ENCODE measurements around the gene FGF2.
"Not testable (repeated sequence)": the region's sequence is repeated elsewhere in the genome, so short reads cannot be mapped to it uniquely, and the experiment has no call there.

FGF2 gene

DNA sequence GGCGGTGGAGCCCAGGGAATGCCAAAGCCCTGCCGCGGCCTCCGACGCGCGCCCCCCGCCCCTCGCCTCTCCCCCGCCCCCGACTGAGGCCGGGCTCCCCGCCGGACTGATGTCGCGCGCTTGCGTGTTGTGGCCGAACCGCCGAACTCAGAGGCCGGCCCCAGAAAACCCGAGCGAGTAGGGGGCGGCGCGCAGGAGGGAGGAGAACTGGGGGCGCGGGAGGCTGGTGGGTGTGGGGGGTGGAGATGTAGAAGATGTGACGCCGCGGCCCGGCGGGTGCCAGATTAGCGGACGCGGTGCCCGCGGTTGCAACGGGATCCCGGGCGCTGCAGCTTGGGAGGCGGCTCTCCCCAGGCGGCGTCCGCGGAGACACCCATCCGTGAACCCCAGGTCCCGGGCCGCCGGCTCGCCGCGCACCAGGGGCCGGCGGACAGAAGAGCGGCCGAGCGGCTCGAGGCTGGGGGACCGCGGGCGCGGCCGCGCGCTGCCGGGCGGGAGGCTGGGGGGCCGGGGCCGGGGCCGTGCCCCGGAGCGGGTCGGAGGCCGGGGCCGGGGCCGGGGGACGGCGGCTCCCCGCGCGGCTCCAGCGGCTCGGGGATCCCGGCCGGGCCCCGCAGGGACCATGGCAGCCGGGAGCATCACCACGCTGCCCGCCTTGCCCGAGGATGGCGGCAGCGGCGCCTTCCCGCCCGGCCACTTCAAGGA, at the start of gene FGF2:
Gene FGF2, plus strand, starts transcription at position 279 of the 705 bp plus-strand sequence. Its CDS starts 344 bp downstream, at position 623.
- DNase-seq (ENCODE audit: low spot score) = no peak

GRCh38 chr4:122776916-122777315, 49.7 kb upstream of the FGF2 start:
- no peak for DNase-seq (ENCODE audit: low spot score)

DNA sequence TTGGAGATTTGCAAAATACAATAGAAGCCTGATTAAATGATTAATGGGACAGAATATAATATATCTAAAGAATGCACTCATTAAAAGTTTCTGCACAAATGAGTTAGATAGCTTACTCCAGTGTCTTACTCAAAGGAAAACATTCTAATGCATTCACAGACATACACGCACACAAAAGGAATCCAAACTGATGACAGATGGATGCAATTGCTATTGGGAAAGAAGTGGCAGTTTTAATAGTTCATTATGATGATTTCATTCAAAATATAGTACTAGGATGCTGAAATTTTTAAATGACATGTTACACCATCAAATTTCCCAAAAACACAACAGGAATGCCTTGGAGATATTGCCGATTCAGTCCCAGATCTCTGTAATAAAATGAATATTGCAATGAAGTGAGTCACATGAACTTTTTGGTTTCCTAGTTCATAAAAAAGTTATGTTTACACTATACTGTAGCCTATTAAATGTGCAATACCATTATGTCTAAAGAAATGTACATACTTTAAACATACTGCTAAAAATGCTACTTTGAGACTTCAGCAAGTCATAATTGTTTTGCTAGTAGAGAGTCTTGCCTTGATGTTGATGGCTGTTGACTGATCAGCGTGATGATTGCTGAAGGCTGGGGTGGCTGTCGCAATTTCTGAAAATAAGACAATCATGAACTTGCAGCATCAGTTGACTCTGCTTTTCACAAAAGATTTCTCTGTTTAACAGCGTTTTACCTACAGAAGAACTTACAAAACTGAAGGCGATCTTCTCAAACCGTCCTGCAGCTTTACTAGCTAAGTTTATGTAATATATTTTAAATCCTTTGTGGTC, 48.6 kb upstream of the FGF2 start:
- DNase-seq (ENCODE audit: low spot score) = no peak

DNA sequence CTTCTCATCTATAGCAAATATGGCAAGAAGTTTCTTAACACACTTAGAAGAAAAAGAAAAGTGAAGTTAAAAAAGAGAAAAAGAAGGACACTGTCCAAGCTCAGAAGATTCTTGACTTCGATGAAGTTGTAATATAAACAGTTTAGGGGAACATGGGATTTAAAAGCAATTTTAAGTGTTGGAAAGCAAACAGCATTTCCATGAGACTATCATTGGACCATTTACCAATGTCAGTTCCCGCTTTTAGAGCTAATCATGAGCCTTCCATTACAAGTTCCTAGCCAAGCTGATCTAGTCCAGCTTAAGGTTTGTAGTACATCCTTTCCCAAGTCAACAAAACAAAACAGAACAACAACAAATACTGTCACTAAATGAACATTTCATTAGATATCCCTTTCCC, 45.1 kb upstream of the FGF2 start:
- no peak for DNase-seq (ENCODE audit: low spot score)

DNA sequence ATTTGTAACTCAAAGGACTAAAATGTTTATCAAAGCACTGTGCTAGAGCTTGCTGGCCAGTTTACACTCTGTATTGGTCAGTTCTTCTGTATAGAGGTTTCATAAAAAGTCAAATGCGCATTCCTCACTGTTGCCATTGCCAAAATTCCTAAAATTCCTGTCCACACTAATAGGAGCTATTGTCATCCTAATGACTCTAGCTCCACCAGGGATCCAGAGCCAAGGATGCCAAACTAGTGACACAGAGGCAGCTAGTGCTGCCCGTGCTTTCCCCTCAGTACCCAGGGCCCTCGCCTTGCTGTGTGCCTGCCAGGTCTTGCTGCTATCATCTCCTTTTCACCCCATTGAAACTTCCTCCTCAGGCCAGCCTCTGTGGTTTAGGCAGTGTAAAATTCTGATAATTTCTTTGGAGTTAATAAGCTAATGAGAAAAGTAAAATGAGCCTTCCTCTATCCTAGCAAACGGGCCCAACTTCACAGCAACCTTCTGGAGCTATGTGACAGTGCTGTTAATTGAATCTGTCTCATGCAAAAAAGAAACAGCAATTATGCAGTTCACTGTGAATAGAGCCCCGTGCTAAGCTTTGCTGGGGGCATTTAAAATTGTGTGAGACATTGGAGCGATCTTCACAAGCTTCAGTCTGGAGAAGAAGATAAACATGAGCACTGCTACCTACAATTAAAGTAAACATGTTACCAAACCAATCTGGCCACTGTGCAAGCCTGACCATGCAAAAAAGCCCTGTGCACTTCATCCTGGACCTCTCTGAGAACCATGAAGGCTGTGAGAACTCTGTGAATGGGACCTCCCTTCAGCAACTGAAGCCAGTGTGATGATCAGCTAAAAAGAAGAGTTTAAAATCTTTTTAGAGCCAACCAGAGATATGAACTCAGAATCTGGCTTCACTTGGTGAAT, 43.1 kb upstream of the FGF2 start:
- DNase-seq (ENCODE audit: low spot score) = no peak

DNA sequence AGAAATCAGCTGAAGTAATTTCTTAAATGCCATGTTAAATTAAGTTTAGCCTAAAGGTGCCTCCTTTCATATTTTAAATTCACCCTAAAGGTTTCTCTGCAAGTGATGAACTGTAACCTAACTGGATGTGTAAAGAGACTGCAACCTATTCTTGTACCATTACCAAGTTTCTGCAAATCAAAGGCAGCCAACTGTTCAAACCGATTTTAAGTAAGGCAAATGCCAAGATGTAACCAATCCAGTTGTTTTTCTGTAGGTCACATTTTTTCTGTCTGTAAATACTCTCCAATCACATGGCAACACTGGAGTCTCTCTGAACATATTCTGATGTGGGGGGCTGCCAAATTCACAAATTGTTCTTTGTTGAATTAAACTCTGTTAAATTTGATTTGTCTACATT, 42.4 kb upstream of the FGF2 start:
- no peak for DNase-seq (ENCODE audit: low spot score)

GRCh38 chr4:122785099-122785498, 41.5 kb upstream of the FGF2 start:
- no peak for DNase-seq (ENCODE audit: low spot score)

GRCh38 chr4:122786296-122786695, 40.3 kb upstream of the FGF2 start:
- not testable (repeated sequence) for DNase-seq (ENCODE audit: low spot score)

DNA sequence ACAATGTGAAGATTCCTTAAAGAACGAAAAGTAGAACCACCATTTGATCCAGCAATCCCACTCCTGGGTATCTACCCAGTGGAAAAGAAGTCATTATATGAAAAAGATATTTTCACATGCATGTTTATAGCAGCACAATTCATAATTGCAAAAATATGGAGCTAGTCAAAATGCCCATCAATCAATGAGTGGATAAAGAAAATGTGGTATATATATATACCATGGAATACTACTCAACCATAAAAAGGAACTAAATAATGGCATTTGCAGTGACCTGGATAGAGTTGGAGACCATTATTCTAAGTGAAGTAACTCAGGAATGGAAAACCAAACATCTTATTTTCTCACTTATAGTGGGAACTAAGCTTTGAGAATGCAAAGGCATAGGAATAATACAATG, 39.7 kb upstream of the FGF2 start:
- DNase-seq (ENCODE audit: low spot score) = not testable (repeated sequence)

GRCh38 chr4:122787940-122788339, 38.7 kb upstream of the FGF2 start:
- DNase-seq (ENCODE audit: low spot score) = no peak

DNA sequence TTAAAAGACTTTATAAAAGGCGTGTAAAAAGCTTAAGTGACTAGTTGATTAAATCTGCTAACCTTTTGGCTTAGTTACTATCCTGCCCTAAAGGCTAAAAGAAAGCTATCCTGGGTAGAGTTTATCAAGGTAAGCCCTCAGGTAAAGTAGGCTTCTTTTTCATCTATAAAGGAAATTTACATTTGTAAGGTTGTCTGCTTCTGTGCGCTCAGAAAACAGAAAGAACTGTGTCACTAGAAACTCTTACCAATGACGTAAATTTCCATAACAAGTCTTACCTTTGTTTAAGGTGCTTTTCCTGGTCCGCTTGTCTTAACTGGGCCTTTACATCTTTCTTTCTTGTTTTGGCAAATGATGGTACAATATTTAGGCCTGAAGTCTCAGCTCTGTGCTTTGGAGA, 37.7 kb upstream of the FGF2 start:
- DNase-seq (ENCODE audit: low spot score) = no peak

DNA sequence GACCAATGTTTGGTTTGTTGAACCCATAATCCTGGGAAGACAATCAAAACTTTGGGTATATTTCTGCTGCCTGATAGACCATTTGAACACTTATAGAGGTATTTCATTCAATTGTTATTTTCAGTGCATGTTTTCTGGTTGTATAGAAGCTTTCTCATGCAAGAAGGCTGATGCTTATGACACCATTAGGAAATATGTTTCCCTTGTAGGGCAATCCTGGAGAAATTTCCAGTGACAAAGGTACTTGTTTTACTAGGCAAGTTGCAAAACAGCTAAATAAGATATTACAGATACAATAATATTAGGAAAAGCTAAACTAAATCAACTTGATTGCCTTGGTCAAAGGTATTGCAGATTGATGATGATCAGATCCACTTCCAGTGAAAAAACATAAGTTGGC, 32.8 kb upstream of the FGF2 start:
- no peak for DNase-seq (ENCODE audit: low spot score)

GRCh38 chr4:122796801-122797404, 29.7 kb upstream of the FGF2 start:
- no peak for DNase-seq (ENCODE audit: low spot score)

DNA sequence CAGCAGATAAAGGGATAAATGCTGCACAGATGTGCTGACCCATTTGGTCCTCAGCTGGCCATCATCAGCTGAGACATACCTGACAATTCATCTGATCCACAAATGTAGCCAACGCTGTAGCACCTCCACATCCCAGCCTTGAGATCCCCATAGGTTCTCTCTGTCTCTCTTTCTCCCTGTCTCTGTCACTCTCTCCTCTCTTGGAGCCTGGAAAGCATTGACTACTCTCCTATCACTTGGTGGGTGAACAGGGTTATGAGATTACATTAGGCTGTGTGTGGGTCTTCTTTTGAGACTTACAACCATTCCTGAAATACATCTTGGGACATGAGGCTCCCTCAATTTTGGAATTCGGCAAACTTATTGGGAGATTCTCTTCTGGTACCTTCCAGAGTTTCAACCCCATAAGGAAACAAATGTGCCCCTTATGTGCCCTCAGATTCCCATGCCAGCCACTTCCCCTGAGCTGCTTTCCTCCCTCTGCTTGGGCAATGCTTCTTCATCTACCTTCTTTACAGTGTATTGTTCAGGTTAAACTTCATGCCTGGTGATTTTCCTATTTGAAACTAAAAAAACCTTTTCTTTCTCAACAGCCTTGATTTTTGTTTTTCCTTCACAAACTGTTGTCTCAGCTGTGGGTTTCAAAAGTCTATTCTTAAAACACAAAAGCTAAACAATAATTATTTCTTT, 29.1 kb upstream of the FGF2 start:
- no peak for DNase-seq (ENCODE audit: low spot score)

- DNase-seq (ENCODE audit: low spot score) = peak; percentile 66
Measured at GRCh38 chr4:122798101-122798500, 28.5 kb upstream of the FGF2 start.

- DNase-seq (ENCODE audit: low spot score) = no peak
Measured at GRCh38 chr4:122798917-122799316, 27.7 kb upstream of the FGF2 start.

GRCh38 chr4:122803788-122804208, 22.8 kb upstream of the FGF2 start:
- no peak for DNase-seq (ENCODE audit: low spot score)

DNA sequence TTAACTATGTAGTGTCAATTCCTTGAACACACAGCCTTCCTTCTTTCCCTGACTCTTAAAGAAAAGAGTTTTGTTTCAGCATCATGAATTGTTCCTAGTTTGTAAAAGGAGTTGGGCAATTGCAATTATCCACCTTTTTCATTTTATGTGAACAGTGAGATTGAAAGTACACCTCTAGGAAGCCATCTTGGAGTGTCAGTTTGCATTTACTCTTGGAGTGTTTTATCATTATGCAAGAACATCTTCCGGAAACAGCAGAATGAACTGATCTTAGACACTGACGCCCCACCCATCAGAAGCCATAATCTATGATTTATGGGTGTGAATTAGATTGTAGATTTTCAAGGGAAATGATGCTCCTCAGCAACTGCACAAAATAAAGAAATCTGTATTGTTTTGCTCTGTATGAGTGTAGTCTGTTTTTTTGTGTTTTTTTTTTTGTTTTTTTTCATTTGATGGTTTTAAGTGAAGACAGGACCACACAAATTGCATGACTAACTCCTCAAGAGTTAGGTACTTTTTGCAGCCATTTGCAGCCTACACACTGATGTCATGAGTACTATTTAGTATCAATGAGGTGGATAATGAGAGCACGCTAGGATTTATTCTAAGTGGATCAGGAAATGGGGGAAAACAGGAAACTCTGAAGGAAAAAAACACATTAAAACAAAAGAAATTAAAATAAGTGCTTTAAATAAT, 19.5 kb upstream of the FGF2 start:
- DNase-seq (ENCODE audit: low spot score) = no peak

GRCh38 chr4:122810669-122811068, 16.0 kb upstream of the FGF2 start:
- no peak for DNase-seq (ENCODE audit: low spot score)

- DNase-seq (ENCODE audit: low spot score) = not testable (repeated sequence)
Measured at GRCh38 chr4:122811781-122812180, 14.8 kb upstream of the FGF2 start.

GRCh38 chr4:122812823-122813222, 13.8 kb upstream of the FGF2 start:
- DNase-seq (ENCODE audit: low spot score) = not testable (repeated sequence)
